Measurements from ENCODE around the gene IGSF21.

Gene IGSF21

GRCh38 chr1:18386591-18386990 is 279.0 kb downstream of the IGSF21 start:
- DNase-seq (ENCODE audit: insufficient read length, low spot score) = no peak
- no peak for TF ChIP-seq TAF1 (IDR thresholded peaks at IDR 0.05; ENCODE audit: low read depth, low read length)
- no peak for TF ChIP-seq PAX5 (IDR thresholded peaks at IDR 0.05; ENCODE audit: insufficient read depth, low read length, severe bottlenecking)
- no peak for TF ChIP-seq POLR2AphosphoS5 (IDR thresholded peaks at IDR 0.05; ENCODE audit: low read depth, low read length)
- TF ChIP-seq SPI1 (IDR thresholded peaks at IDR 0.05; ENCODE audit: low read depth, low read length) = no peak
- TF ChIP-seq POU2F2 (IDR thresholded peaks at IDR 0.05; ENCODE audit: low read depth, low read length) = no peak
- no peak for TF ChIP-seq POLR2A (IDR thresholded peaks at IDR 0.05; ENCODE audit: low read depth, low read length)
- FAIRE-seq = no peak

DNA sequence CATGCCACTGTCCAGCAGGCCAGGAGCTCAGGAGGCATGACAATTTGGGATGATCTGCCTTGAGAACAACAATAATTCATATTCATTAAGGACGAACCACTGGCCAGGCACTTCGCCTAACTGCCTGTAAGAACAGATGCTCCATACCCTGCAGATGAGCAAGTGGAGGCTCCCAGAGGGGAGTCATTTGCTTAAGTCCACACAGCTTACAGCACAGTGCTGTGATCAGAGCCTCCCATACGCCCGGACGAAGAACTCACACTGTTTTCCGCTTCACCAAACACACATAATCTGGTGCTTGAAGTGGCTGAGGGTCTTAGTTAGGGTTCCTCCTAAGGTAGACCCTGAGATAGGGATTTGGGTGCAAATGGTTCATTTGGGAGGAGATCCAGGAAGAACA is 279.7 kb downstream of the IGSF21 start:
- TF ChIP-seq POLR2A (IDR thresholded peaks at IDR 0.05; ENCODE audit: low read depth, low read length) (no peak), POU2F2 (IDR thresholded peaks at IDR 0.05; ENCODE audit: low read depth, low read length) (no peak), PAX5 (IDR thresholded peaks at IDR 0.05; ENCODE audit: insufficient read depth, low read length, severe bottlenecking) (no peak), TAF1 (IDR thresholded peaks at IDR 0.05; ENCODE audit: low read depth, low read length) (no peak), POLR2AphosphoS5 (IDR thresholded peaks at IDR 0.05; ENCODE audit: low read depth, low read length) (no peak), SPI1 (IDR thresholded peaks at IDR 0.05; ENCODE audit: low read depth, low read length) (no peak)
- DNase-seq (ENCODE audit: insufficient read length, low spot score) (no peak), FAIRE-seq (no peak)

GRCh38 chr1:18390953-18391352 is 283.4 kb downstream of the IGSF21 start:
- DNase-seq (ENCODE audit: insufficient read length, low spot score) = no peak
- no peak for TF ChIP-seq POLR2AphosphoS5 (IDR thresholded peaks at IDR 0.05; ENCODE audit: low read depth, low read length)
- TF ChIP-seq POLR2A (IDR thresholded peaks at IDR 0.05; ENCODE audit: low read depth, low read length) = no peak
- TF ChIP-seq TAF1 (IDR thresholded peaks at IDR 0.05; ENCODE audit: low read depth, low read length) = no peak
- TF ChIP-seq POU2F2 (IDR thresholded peaks at IDR 0.05; ENCODE audit: low read depth, low read length) = no peak
- no peak for TF ChIP-seq PAX5 (IDR thresholded peaks at IDR 0.05; ENCODE audit: insufficient read depth, low read length, severe bottlenecking)
- TF ChIP-seq SPI1 (IDR thresholded peaks at IDR 0.05; ENCODE audit: low read depth, low read length) = no peak
- no peak for FAIRE-seq

DNA sequence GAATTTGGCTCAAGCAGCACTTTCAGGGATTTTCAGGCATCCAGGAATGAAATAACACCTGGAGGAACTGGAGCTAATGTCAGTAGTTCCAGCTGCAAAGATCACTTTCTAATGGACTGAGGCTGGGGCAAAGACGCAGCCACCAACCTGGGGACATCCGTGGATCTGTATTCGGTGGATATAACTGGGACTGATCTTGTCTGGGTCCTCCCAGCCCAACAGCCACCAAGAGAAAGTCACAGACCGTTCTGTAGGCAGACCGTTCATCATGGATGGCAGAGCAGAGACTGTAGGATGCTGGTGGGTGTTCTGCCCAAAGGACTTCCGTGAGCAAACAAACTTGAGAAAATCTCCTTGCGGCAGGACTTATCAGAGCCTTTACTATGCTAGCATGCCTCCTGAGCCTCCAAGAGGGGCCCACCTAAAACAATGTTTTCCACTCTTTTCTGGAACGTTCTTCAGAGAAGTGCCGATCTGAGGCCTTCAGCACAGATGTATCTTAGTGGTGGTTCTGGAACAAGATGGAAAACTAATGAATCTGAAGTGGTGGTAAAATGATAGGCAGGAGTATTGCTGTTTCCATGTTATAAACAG is 287.1 kb downstream of the IGSF21 start:
- TF ChIP-seq SPI1 (IDR thresholded peaks at IDR 0.05; ENCODE audit: low read depth, low read length) = no peak
- no peak for TF ChIP-seq POU2F2 (IDR thresholded peaks at IDR 0.05; ENCODE audit: low read depth, low read length)
- no peak for TF ChIP-seq POLR2A (IDR thresholded peaks at IDR 0.05; ENCODE audit: low read depth, low read length)
- no peak for TF ChIP-seq PAX5 (IDR thresholded peaks at IDR 0.05; ENCODE audit: insufficient read depth, low read length, severe bottlenecking)
- no peak for TF ChIP-seq TAF1 (IDR thresholded peaks at IDR 0.05; ENCODE audit: low read depth, low read length)
- TF ChIP-seq POLR2AphosphoS5 (IDR thresholded peaks at IDR 0.05; ENCODE audit: low read depth, low read length) = no peak
- no peak for DNase-seq (ENCODE audit: insufficient read length, low spot score)
- no peak for FAIRE-seq

- FAIRE-seq = no peak
- TF ChIP-seq SPI1 (IDR thresholded peaks at IDR 0.05; ENCODE audit: low read depth, low read length) (no peak), POU2F2 (IDR thresholded peaks at IDR 0.05; ENCODE audit: low read depth, low read length) (no peak), PAX5 (IDR thresholded peaks at IDR 0.05; ENCODE audit: insufficient read depth, low read length, severe bottlenecking) (no peak), POLR2AphosphoS5 (IDR thresholded peaks at IDR 0.05; ENCODE audit: low read depth, low read length) (no peak), TAF1 (IDR thresholded peaks at IDR 0.05; ENCODE audit: low read depth, low read length) (no peak), POLR2A (IDR thresholded peaks at IDR 0.05; ENCODE audit: low read depth, low read length) (no peak)
- no peak for DNase-seq (ENCODE audit: insufficient read length, low spot score)
These were observed 288.8 kb downstream of the IGSF21 start for GRCh38 chr1:18396247-18396980.

- no peak for TF ChIP-seq POLR2AphosphoS5 (IDR thresholded peaks at IDR 0.05; ENCODE audit: low read depth, low read length)
- TF ChIP-seq POLR2A (IDR thresholded peaks at IDR 0.05; ENCODE audit: low read depth, low read length) = no peak
- no peak for DNase-seq (ENCODE audit: insufficient read length, low spot score)
- FAIRE-seq = no peak
These were observed 290.0 kb downstream of the IGSF21 start for GRCh38 chr1:18397641-18398040.

DNA sequence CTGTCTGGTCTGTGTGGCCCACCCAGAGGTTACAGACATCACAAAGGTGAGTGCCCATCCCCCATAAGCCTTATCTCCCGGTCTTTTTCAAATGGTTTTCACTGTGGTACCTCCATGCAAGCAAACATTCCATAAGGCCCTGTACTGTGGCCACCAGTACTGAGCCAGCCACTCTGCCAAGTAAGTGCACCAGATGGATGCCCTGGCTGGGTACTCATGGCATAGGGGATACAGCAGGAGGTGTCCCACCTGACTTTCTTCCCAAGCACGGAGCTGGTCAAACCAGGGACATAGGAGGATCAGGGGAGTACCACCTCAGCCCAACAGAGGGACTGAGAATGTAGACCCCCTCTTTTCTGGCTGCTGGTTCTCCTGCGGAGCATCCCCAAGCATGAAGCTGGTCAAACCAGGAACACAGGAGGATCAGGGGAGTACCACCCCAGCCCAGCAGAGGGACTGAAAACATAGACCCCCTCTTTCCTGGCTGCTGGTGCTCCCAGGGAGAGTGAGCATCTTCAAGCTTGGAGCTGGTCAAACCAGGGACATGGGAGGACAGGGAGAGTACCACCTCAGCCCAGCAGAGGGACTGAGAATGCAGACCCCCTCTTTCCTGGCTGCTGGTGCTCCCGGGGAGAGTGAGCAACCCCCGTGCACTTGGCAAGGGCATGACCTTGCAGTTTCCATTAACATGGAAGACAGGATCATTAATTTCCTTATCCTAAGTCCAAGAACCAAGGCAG is 291.4 kb downstream of the IGSF21 start:
- TF ChIP-seq SPI1 (IDR thresholded peaks at IDR 0.05; ENCODE audit: low read depth, low read length) (no peak), POLR2AphosphoS5 (IDR thresholded peaks at IDR 0.05; ENCODE audit: low read depth, low read length) (no peak), POLR2A (IDR thresholded peaks at IDR 0.05; ENCODE audit: low read depth, low read length) (no peak), POU2F2 (IDR thresholded peaks at IDR 0.05; ENCODE audit: low read depth, low read length) (no peak), PAX5 (IDR thresholded peaks at IDR 0.05; ENCODE audit: insufficient read depth, low read length, severe bottlenecking) (no peak), TAF1 (IDR thresholded peaks at IDR 0.05; ENCODE audit: low read depth, low read length) (no peak)
- no peak for DNase-seq (ENCODE audit: insufficient read length, low spot score)
- no peak for FAIRE-seq

GRCh38 chr1:18400347-18401102 is 292.9 kb downstream of the IGSF21 start:
- TF ChIP-seq PAX5 (IDR thresholded peaks at IDR 0.05; ENCODE audit: insufficient read depth, low read length, severe bottlenecking) (no peak), POLR2AphosphoS5 (IDR thresholded peaks at IDR 0.05; ENCODE audit: low read depth, low read length) (no peak), POLR2A (IDR thresholded peaks at IDR 0.05; ENCODE audit: low read depth, low read length) (no peak), POU2F2 (IDR thresholded peaks at IDR 0.05; ENCODE audit: low read depth, low read length) (no peak), SPI1 (IDR thresholded peaks at IDR 0.05; ENCODE audit: low read depth, low read length) (no peak), TAF1 (IDR thresholded peaks at IDR 0.05; ENCODE audit: low read depth, low read length) (no peak)
- no peak for FAIRE-seq
- DNase-seq (ENCODE audit: insufficient read length, low spot score) = no peak

- TF ChIP-seq POLR2A (IDR thresholded peaks at IDR 0.05; ENCODE audit: low read depth, low read length) (no peak), TAF1 (IDR thresholded peaks at IDR 0.05; ENCODE audit: low read depth, low read length) (no peak)
- DNase-seq (ENCODE audit: insufficient read length, low spot score) (no peak), FAIRE-seq (no peak)
These were observed 294.3 kb downstream of the IGSF21 start for GRCh38 chr1:18401921-18402320.

Data from GM12891 (cell line).